Measurements from ENCODE around the gene TNFSF13.

Gene TNFSF13

DNA sequence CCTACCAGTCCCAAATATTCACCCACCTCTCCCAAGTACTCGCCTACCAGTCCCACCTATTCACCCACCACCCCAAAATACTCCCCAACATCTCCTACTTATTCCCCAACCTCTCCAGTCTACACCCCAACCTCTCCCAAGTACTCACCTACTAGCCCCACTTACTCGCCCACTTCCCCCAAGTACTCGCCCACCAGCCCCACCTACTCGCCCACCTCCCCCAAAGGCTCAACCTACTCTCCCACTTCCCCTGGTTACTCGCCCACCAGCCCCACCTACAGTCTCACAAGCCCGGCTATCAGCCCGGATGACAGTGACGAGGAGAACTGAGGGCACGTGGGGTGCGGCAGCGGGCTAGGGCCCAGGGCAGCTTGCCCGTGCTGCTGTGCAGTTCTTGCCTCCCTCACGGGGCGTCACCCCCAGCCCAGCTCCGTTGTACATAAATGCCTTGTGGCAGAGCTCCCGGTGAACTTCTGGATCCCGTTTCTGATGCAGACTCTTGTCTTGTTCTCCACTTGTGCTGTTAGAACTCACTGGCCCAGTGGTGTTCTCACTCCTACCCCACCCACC is 44.6 kb upstream of the TNFSF13 start:
- H3K79me2 ChIP-seq (ENCODE audit: control insufficient read depth, low read length), result no peaks in the 10 kb centered on the region
- no peaks in the 10 kb centered on the region for H3K27me3 ChIP-seq (ENCODE audit: control insufficient read depth, low read length)
- H3K4me3 ChIP-seq (ENCODE audit: low read length), result no peak overlapping the region
- H3F3A ChIP-seq (ENCODE audit: control insufficient read depth, insufficient read depth), result 0 out of 2 replicates have a peak, but pooled peaks cover 2% of the 10 kb centered on the region
- H3K9me2 ChIP-seq (replicated peaks; ENCODE audit: control insufficient read depth, low read length), result no peaks in the 10 kb centered on the region
- no peak overlapping the region for H3K27ac ChIP-seq (ENCODE audit: low read depth, low read length)
- no peaks in the 10 kb centered on the region for H3K4me1 ChIP-seq (ENCODE audit: control insufficient read depth, low read length)
- no peak overlapping the region for H3K4me2 ChIP-seq (ENCODE audit: low read length)
- H3K9me3 ChIP-seq (ENCODE audit: control insufficient read depth, insufficient read depth, low read length), result no peaks in the 10 kb centered on the region
- no peaks in the 10 kb centered on the region for H4K20me1 ChIP-seq (ENCODE audit: control insufficient read depth, insufficient read depth, low read depth, low read length)
- no peak for TF ChIP-seq EZH2phosphoT487 (IDR thresholded peaks at IDR 0.05; ENCODE audit: borderline replicate concordance, low read length)
- TF ChIP-seq, protein P1, sequence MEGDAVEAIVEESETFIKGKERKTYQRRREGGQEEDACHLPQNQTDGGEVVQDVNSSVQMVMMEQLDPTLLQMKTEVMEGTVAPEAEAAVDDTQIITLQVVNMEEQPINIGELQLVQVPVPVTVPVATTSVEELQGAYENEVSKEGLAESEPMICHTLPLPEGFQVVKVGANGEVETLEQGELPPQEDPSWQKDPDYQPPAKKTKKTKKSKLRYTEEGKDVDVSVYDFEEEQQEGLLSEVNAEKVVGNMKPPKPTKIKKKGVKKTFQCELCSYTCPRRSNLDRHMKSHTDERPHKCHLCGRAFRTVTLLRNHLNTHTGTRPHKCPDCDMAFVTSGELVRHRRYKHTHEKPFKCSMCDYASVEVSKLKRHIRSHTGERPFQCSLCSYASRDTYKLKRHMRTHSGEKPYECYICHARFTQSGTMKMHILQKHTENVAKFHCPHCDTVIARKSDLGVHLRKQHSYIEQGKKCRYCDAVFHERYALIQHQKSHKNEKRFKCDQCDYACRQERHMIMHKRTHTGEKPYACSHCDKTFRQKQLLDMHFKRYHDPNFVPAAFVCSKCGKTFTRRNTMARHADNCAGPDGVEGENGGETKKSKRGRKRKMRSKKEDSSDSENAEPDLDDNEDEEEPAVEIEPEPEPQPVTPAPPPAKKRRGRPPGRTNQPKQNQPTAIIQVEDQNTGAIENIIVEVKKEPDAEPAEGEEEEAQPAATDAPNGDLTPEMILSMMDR (IDR thresholded peaks at IDR 0.05; ENCODE audit: low read depth, low read length, poor library complexity, severe bottlenecking), result no peak
- peaks cover 60% of the 10 kb centered on the region for H3K36me3 ChIP-seq (ENCODE audit: control insufficient read depth, low read length)

DNA sequence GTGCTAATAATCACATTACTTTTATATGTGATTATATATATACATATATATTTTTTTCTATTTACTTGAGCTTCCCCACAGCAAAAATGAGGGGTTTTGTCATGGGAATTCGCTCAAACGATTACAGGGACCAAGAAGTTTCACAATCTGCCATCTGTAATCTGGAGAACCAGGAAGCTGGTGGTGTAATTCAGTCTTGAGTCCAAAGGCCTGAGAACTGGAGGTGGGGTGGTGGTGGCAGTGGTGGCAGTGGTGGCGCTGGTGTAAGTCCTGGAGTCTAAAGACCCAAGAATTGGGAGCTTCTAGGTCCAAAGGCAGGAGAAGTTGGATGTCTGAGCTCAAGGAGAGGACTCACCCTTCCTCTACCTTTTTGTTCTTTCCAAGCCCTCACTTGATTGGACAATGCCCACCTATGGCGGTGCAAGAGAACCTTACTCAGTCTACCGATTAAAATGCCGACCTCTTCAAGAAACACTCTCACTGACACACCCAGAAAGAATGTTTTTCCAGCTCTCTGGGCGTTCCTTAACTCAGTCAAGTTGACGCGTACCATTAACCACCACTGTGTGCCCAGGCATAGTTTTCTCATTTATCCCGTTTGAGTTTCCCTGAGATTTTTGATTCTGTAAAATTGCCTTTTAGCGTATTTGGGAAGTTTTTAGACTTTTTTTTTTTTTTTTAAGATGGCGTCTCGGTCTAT is 42.5 kb upstream of the TNFSF13 start:
- Histone ChIP-seq H3K27me3 (ENCODE audit: control insufficient read depth, low read length) (no peaks in the 10 kb centered on the region), H3K9me3 (ENCODE audit: control insufficient read depth, insufficient read depth, low read length) (no peaks in the 10 kb centered on the region), H3K4me1 (ENCODE audit: control insufficient read depth, low read length) (no peaks in the 10 kb centered on the region), H4K20me1 (ENCODE audit: control insufficient read depth, insufficient read depth, low read depth, low read length) (no peaks in the 10 kb centered on the region), H3K79me2 (ENCODE audit: control insufficient read depth, low read length) (no peaks in the 10 kb centered on the region), H3K27ac (ENCODE audit: low read depth, low read length) (no peak overlapping the region), H3K4me2 (ENCODE audit: low read length) (no peak overlapping the region), H3K4me3 (ENCODE audit: low read length) (no peak overlapping the region), H3F3A (ENCODE audit: control insufficient read depth, insufficient read depth) (0 out of 2 replicates have a peak, but pooled peaks cover 2% of the 10 kb centered on the region), H3K36me3 (ENCODE audit: control insufficient read depth, low read length) (peaks cover 39% of the 10 kb centered on the region), H3K9me2 (replicated peaks; ENCODE audit: control insufficient read depth, low read length) (no peaks in the 10 kb centered on the region)
- no peak for TF ChIP-seq EZH2phosphoT487 (IDR thresholded peaks at IDR 0.05; ENCODE audit: borderline replicate concordance, low read length)

DNA sequence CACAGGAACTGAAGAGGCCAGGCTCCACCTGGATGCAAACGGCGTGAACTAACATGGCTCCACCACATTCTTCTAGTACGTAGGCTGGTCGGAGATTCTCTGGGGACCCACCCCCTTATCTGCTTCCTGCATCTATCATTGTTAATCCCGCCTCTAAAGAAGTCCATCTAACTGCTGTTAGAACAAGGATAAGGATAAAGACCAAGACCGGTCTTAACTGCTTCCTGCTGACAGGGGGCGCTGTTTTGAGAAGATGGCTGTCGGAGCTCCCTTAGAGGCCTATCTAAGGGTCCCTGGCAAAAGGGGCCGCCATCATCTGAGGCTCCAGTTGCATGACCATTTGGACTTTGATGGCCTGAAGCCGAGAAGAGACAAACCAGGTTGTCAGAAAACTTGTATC is 35.5 kb upstream of the TNFSF13 start:
- no peaks in the 10 kb centered on the region for H3K79me2 ChIP-seq (ENCODE audit: control insufficient read depth, low read length)
- H4K20me1 ChIP-seq (ENCODE audit: control insufficient read depth, insufficient read depth, low read depth, low read length), result no peaks in the 10 kb centered on the region
- no peaks in the 10 kb centered on the region for H3K36me3 ChIP-seq (ENCODE audit: control insufficient read depth, low read length)
- H3K4me1 ChIP-seq (ENCODE audit: control insufficient read depth, low read length), result no peaks in the 10 kb centered on the region
- TF ChIP-seq EZH2phosphoT487 (IDR thresholded peaks at IDR 0.05; ENCODE audit: borderline replicate concordance, low read length), result no peak
- TF ChIP-seq, protein P1 (IDR thresholded peaks at IDR 0.05; ENCODE audit: low read depth, low read length, poor library complexity, severe bottlenecking), result peak; percentile 74
- no peak overlapping the region for H3K27ac ChIP-seq (ENCODE audit: low read depth, low read length)
- H3K27me3 ChIP-seq (ENCODE audit: control insufficient read depth, low read length), result no peaks in the 10 kb centered on the region
- H3F3A ChIP-seq (ENCODE audit: control insufficient read depth, insufficient read depth), result no peaks in the 10 kb centered on the region
- no peaks in the 10 kb centered on the region for H3K9me2 ChIP-seq (replicated peaks; ENCODE audit: control insufficient read depth, low read length)
- no peak overlapping the region for H3K4me2 ChIP-seq (ENCODE audit: low read length)
- no peaks in the 10 kb centered on the region for H3K9me3 ChIP-seq (ENCODE audit: control insufficient read depth, insufficient read depth, low read length)
- no peak overlapping the region for H3K4me3 ChIP-seq (ENCODE audit: low read length)

DNA sequence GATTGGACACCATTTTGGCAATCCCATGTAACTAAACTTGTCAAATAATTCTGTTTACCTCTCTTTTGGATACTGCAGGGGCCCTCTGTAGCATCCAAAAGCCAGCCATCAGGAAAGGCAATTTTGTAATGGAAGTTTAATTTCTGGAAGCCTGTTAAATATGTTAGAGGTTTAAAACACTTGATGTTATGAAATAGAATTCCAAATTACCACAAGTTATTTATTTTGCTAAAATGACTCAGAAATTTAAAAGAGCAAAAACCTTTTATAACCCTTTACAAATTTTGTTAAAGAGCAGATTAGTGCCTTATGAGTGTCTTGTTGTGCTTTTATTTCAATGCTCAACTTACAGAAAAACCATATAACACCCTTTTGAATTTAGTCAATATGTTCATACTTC is 29.7 kb upstream of the TNFSF13 start:
- Histone ChIP-seq H3K27ac (ENCODE audit: low read depth, low read length) (no peak overlapping the region), H3F3A (ENCODE audit: control insufficient read depth, insufficient read depth) (no peaks in the 10 kb centered on the region), H3K9me3 (ENCODE audit: control insufficient read depth, insufficient read depth, low read length) (peaks cover 12% of the 10 kb centered on the region; the same call in 1 of the 2 replicates), H3K79me2 (ENCODE audit: control insufficient read depth, low read length) (no peaks in the 10 kb centered on the region), H3K9me2 (replicated peaks; ENCODE audit: control insufficient read depth, low read length) (no peaks in the 10 kb centered on the region), H3K4me3 (ENCODE audit: low read length) (no peak overlapping the region), H3K36me3 (ENCODE audit: control insufficient read depth, low read length) (no peaks in the 10 kb centered on the region), H3K27me3 (ENCODE audit: control insufficient read depth, low read length) (no peaks in the 10 kb centered on the region), H3K4me1 (ENCODE audit: control insufficient read depth, low read length) (no peaks in the 10 kb centered on the region), H3K4me2 (ENCODE audit: low read length) (no peak overlapping the region), H4K20me1 (ENCODE audit: control insufficient read depth, insufficient read depth, low read depth, low read length) (no peaks in the 10 kb centered on the region)
- TF ChIP-seq, protein P1 (IDR thresholded peaks at IDR 0.05; ENCODE audit: low read depth, low read length, poor library complexity, severe bottlenecking), result no peak
- TF ChIP-seq EZH2phosphoT487 (IDR thresholded peaks at IDR 0.05; ENCODE audit: borderline replicate concordance, low read length), result no peak
